Measurements from ENCODE around the gene PTPRN2. TPM values are rescaled to one million over a fixed set of nuclear protein-coding genes. Genes with fewer than 3 reads are reported as not detected.

Gene PTPRN2
- total and polyA plus RNA-seq, 5 experiments from 2014 or later, result 0.69 to 1.5 (median 0.99) TPM

GRCh38 chr7:158327012-158327411 lies 260.6 kb downstream of the PTPRN2 start:
- no peak for ATAC-seq
- Mint-ChIP-seq H3K9me3 (peaks cover 0 to 16% (median 3%) of the 10 kb centered on the region in 9 donors), H3K27me3 (peaks cover 0 to 31% (median 14%) of the 10 kb centered on the region in 5 donors), H3K4me3 (no peak overlapping the region), H3K27ac (peak overlapping the region in 1 of 10 donors; percentile 54), H3K4me1 (peaks cover 0 to 2% (median 0%) of the 10 kb centered on the region in 4 donors), H3K36me3 (peaks cover 0 to 6% (median 0%) of the 10 kb centered on the region in 3 donors)
- no peak for DNase-seq
- POLR2A ChIA-PET, result no interaction called here

- Mint-ChIP-seq H3K4me1 (peaks cover 0 to 2% (median 0%) of the 10 kb centered on the region in 4 donors), H3K27ac (no peak overlapping the region), H3K36me3 (peaks cover 0 to 6% (median 0%) of the 10 kb centered on the region in 3 donors), H3K9me3 (peaks cover 0 to 16% (median 3%) of the 10 kb centered on the region in 9 donors), H3K4me3 (no peak overlapping the region), H3K27me3 (peaks cover 0 to 31% (median 18%) of the 10 kb centered on the region in 5 donors)
- ATAC-seq, result no peak
- POLR2A ChIA-PET, result no interaction called here
- DNase-seq, result peak in 1 of 10 donors; percentile 40
Observed at GRCh38 chr7:158325530-158326381, 261.9 kb downstream of the PTPRN2 start.

GRCh38 chr7:158324397-158325360 lies 262.9 kb downstream of the PTPRN2 start:
- Mint-ChIP-seq H3K27ac (no peak overlapping the region), H3K36me3 (peaks cover 0 to 6% (median 0%) of the 10 kb centered on the region in 3 donors), H3K4me1 (peaks cover 0 to 2% (median 0%) of the 10 kb centered on the region in 4 donors), H3K4me3 (no peak overlapping the region), H3K27me3 (peaks cover 0 to 42% (median 26%) of the 10 kb centered on the region in 5 donors), H3K9me3 (peaks cover 0 to 16% (median 3%) of the 10 kb centered on the region in 9 donors)
- DNase-seq, result no peak
- ATAC-seq, result no peak
- POLR2A ChIA-PET, result no interaction called here

- Mint-ChIP-seq H3K36me3 (peaks cover 0 to 6% (median 0%) of the 10 kb centered on the region in 3 donors), H3K9me3 (peaks cover 0 to 16% (median 3%) of the 10 kb centered on the region in 9 donors), H3K27ac (no peak overlapping the region), H3K4me3 (no peak overlapping the region), H3K4me1 (peaks cover 0 to 2% (median 0%) of the 10 kb centered on the region in 4 donors), H3K27me3 (peaks cover 0 to 48% (median 26%) of the 10 kb centered on the region in 5 donors)
- DNase-seq, result peak in 1 of 10 donors; percentile 27
- POLR2A ChIA-PET, result no interaction called here
- no peak for ATAC-seq
Observed at GRCh38 chr7:158323741-158324396, 263.8 kb downstream of the PTPRN2 start.

- Mint-ChIP-seq H3K36me3 (peaks cover 0 to 6% (median 0%) of the 10 kb centered on the region in 3 donors), H3K27ac (no peak overlapping the region)
- no peak for ATAC-seq
Observed at GRCh38 chr7:158322616-158323530, 264.8 kb downstream of the PTPRN2 start.

GRCh38 chr7:158321936-158322615 lies 265.5 kb downstream of the PTPRN2 start:
- H3K4me3 Mint-ChIP-seq, result no peak overlapping the region
- H3K36me3 Mint-ChIP-seq, result peaks cover 0 to 2% (median 0%) of the 10 kb centered on the region in 3 donors
- H3K27ac Mint-ChIP-seq, result no peak overlapping the region
- H3K9me3 Mint-ChIP-seq, result peaks cover 0 to 9% (median 3%) of the 10 kb centered on the region in 9 donors
- peaks cover 0 to 2% (median 1%) of the 10 kb centered on the region in 4 donors for H3K4me1 Mint-ChIP-seq
- no peak for ATAC-seq
- peak in 1 of 10 donors; percentile 35 for DNase-seq
- H3K27me3 Mint-ChIP-seq, result peaks cover 0 to 56% (median 31%) of the 10 kb centered on the region in 5 donors
- POLR2A ChIA-PET, result no interaction called here

More at GRCh38 chr7:158322616-158323530, 264.8 kb downstream of the PTPRN2 start:
- Mint-ChIP-seq H3K9me3 (peaks cover 0 to 16% (median 3%) of the 10 kb centered on the region in 9 donors), H3K4me1 (peaks cover 0 to 2% (median 0%) of the 10 kb centered on the region in 4 donors), H3K4me3 (no peak overlapping the region), H3K27me3 (peaks cover 0 to 48% (median 26%) of the 10 kb centered on the region in 5 donors)
- peak in 1 of 10 donors; percentile 28 for DNase-seq
- POLR2A ChIA-PET, result no interaction called here

GRCh38 chr7:158321056-158321700 lies 266.4 kb downstream of the PTPRN2 start:
- H3K4me3 Mint-ChIP-seq, result no peak overlapping the region
- peaks cover 0 to 2% (median 0%) of the 10 kb centered on the region in 9 donors for H3K9me3 Mint-ChIP-seq
- no peak overlapping the region for H3K27ac Mint-ChIP-seq
- no peaks in the 10 kb centered on the region for H3K36me3 Mint-ChIP-seq
- ATAC-seq (no peak), DNase-seq (peak in 1 of 10 donors; percentile 51)
- H3K4me1 Mint-ChIP-seq, result peaks cover 0 to 2% (median 0%) of the 10 kb centered on the region in 4 donors
- POLR2A ChIA-PET, result no interaction called here
- peaks cover 0 to 65% (median 30%) of the 10 kb centered on the region in 5 donors for H3K27me3 Mint-ChIP-seq

GRCh38 chr7:158320328-158320727 lies 267.3 kb downstream of the PTPRN2 start:
- POLR2A ChIA-PET, result no interaction called here
- peaks cover 0 to 2% (median 0%) of the 10 kb centered on the region in 4 donors for H3K4me1 Mint-ChIP-seq
- H3K4me3 Mint-ChIP-seq, result no peak overlapping the region
- DNase-seq (peak in 1 of 10 donors; percentile 19), ATAC-seq (no peak)
- no peaks in the 10 kb centered on the region for H3K36me3 Mint-ChIP-seq
- H3K27me3 Mint-ChIP-seq, result peaks cover 0 to 65% (median 30%) of the 10 kb centered on the region in 5 donors
- H3K27ac Mint-ChIP-seq, result no peak overlapping the region
- peaks cover 0 to 8% (median 4%) of the 10 kb centered on the region in 9 donors for H3K9me3 Mint-ChIP-seq

GRCh38 chr7:158318511-158318913 lies 269.1 kb downstream of the PTPRN2 start:
- H3K36me3 Mint-ChIP-seq, result no peaks in the 10 kb centered on the region
- peaks cover 0 to 12% (median 4%) of the 10 kb centered on the region in 9 donors for H3K9me3 Mint-ChIP-seq
- H3K27me3 Mint-ChIP-seq, result peaks cover 0 to 51% (median 17%) of the 10 kb centered on the region in 5 donors
- H3K27ac Mint-ChIP-seq, result no peak overlapping the region
- peaks cover 0 to 2% (median 0%) of the 10 kb centered on the region in 4 donors for H3K4me1 Mint-ChIP-seq
- ATAC-seq (no peak), DNase-seq (peak in 1 of 10 donors; percentile 44)
- H3K4me3 Mint-ChIP-seq, result no peak overlapping the region
- POLR2A ChIA-PET, result no interaction called here

Data from naive thymus-derived CD8-positive, alpha-beta T cell (primary cell).